Measurements from ENCODE around the gene EMID1.

GRCh38 chr22:29186302-29186701 lies 19.4 kb upstream of the EMID1 start:
- TF ChIP-seq CTCF (IDR thresholded peaks at IDR 0.05 in 8 of 11, conservative IDR thresholded peaks at IDR 0.05 in 3 of 11) (no peak), POLR2A (IDR thresholded peaks at IDR 0.05) (no peak), POLR2AphosphoS5 (IDR thresholded peaks at IDR 0.05) (no peak)

All from spleen (tissue), 7 donors.